ENCODE measurements around the gene LPIN2. TPM values are rescaled to one million over a fixed set of nuclear protein-coding genes. Genes with fewer than 3 reads are reported as not detected.

Gene LPIN2
- total and polyA plus RNA-seq, 2 of the 13 experiments (the other 11 are each of a cell fraction or from before 2014, with no cell fraction given), result 46.0 to 119 TPM

DNA sequence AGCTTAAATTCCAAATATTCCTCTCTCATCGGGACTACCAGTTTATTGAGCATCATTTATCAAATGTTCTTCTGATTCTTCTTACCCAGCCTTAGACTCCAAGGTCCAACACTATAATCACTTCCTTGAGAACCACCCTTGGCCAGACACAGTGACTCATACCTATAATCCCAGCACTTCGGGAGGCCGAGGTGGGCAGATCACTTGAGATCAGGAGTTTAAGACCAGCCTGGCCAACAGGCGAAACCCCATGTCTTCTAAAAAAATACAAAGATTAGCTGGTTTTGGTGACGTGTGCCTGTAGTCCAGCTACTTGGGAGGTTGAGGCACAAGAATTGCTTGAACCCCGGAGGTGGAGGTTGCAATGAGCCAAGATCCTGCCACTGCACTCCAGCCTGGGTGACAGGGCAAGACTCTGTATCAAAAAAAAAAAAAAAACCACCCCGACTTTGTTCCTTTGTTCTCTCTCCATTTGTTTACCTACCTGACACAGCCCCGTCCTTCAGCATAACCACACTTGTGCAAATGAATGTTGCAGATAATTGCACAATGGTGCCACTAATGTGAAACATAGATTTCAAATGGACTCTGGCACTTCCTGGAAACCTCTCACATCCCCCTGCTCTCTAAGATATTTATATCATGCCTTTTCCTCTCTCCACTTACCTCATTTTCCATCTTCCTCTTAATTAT is 38.9 kb upstream of the LPIN2 start (continued):
- TF ChIP-seq MTERF4 (CRISPR knock-in tag; IDR thresholded peaks at IDR 0.05) (no peak), ZNF567 (CRISPR knock-in tag; IDR thresholded peaks at IDR 0.05; ENCODE audit: borderline replicate concordance) (no peak; the same call in 1 of the 2 replicates), GFI1 (CRISPR knock-in tag; IDR thresholded peaks at IDR 0.05; ENCODE audit: borderline replicate concordance) (peak; percentile 91), FLYWCH1 (CRISPR knock-in tag; IDR thresholded peaks at IDR 0.05) (no peak), SOX5 (CRISPR knock-in tag; IDR thresholded peaks at IDR 0.05; ENCODE audit: borderline replicate concordance) (peak; percentile 98), RCOR2 (CRISPR knock-in tag; IDR thresholded peaks at IDR 0.05) (peak; percentile 93), SPEN (CRISPR knock-in tag; IDR thresholded peaks at IDR 0.05; ENCODE audit: low read depth) (peak; percentile 51; the same call in 1 of the 2 replicates), CREB1 (IDR thresholded peaks at IDR 0.05) (no peak), CREB1 (CRISPR knock-in tag; IDR thresholded peaks at IDR 0.05) (peak; percentile 83), HMG20A (CRISPR knock-in tag; IDR thresholded peaks at IDR 0.05; ENCODE audit: borderline replicate concordance) (peak; percentile 94), ARHGAP35 (CRISPR knock-in tag; IDR thresholded peaks at IDR 0.05; ENCODE audit: borderline replicate concordance) (no peak), ZFP36L1 (CRISPR knock-in tag; IDR thresholded peaks at IDR 0.05) (0 out of 2 replicates have a peak, but pooled peaks have one; percentile 45), KMT2B (CRISPR knock-in tag; IDR thresholded peaks at IDR 0.05) (0 out of 2 replicates have a peak, but pooled peaks have one; percentile 28), NFIC (IDR thresholded peaks at IDR 0.05; ENCODE audit: low read length) (peak; percentile 94), NR2F2 (IDR thresholded peaks at IDR 0.05; ENCODE audit: borderline replicate concordance, low read depth) (peak; percentile 77; the same call in 1 of the 2 replicates), BHLHE40 (IDR thresholded peaks at IDR 0.05; ENCODE audit: low read length) (peak; percentile 67), FOXK1 (CRISPR knock-in tag; IDR thresholded peaks at IDR 0.05; ENCODE audit: borderline replicate concordance, low read depth) (peak; percentile 95; the same call in 1 of the 2 replicates), SIX4 (CRISPR knock-in tag; IDR thresholded peaks at IDR 0.05) (peak; percentile 40; the same call in 1 of the 2 replicates), ZNF350 (CRISPR knock-in tag; IDR thresholded peaks at IDR 0.05; ENCODE audit: borderline replicate concordance, low read depth) (0 out of 2 replicates have a peak, but pooled peaks have one; percentile 72)
- TF ChIP-seq, protein P1, sequence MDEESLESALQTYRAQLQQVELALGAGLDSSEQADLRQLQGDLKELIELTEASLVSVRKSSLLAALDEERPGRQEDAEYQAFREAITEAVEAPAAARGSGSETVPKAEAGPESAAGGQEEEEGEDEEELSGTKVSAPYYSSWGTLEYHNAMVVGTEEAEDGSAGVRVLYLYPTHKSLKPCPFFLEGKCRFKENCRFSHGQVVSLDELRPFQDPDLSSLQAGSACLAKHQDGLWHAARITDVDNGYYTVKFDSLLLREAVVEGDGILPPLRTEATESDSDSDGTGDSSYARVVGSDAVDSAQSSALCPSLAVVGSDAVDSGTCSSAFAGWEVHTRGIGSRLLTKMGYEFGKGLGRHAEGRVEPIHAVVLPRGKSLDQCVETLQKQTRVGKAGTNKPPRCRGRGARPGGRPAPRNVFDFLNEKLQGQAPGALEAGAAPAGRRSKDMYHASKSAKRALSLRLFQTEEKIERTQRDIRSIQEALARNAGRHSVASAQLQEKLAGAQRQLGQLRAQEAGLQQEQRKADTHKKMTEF (CRISPR knock-in tag; IDR thresholded peaks at IDR 0.05), result peak; percentile 94
- TF ChIP-seq, protein P2, sequence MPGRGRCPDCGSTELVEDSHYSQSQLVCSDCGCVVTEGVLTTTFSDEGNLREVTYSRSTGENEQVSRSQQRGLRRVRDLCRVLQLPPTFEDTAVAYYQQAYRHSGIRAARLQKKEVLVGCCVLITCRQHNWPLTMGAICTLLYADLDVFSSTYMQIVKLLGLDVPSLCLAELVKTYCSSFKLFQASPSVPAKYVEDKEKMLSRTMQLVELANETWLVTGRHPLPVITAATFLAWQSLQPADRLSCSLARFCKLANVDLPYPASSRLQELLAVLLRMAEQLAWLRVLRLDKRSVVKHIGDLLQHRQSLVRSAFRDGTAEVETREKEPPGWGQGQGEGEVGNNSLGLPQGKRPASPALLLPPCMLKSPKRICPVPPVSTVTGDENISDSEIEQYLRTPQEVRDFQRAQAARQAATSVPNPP (CRISPR knock-in tag; IDR thresholded peaks at IDR 0.05), result peak; percentile 80; the same call in 1 of the 2 replicates

Data from HepG2 (cell line).